ENCODE measurements around the gene SYNM.

Gene SYNM

GRCh38 chr15:99125061-99125891 is 20.4 kb downstream of the SYNM start:
- DNase-seq: no peak

GRCh38 chr15:99126131-99126588 is 21.3 kb downstream of the SYNM start:
- no peak for DNase-seq

- DNase-seq: no peak
These were observed 22.1 kb downstream of the SYNM start for GRCh38 chr15:99126930-99127329.

- DNase-seq: no peak
These were observed 22.9 kb downstream of the SYNM start for GRCh38 chr15:99127773-99128172.

- no peak for DNase-seq
These were observed 23.5 kb downstream of the SYNM start for GRCh38 chr15:99128411-99128810.

- DNase-seq: no peak
These were observed 24.8 kb downstream of the SYNM start for GRCh38 chr15:99129644-99130043.

- DNase-seq: no peak
These were observed 25.4 kb downstream of the SYNM start for GRCh38 chr15:99130314-99130713.

- no peak for DNase-seq
These were observed 26.0 kb downstream of the SYNM start for GRCh38 chr15:99130765-99131440.

GRCh38 chr15:99131441-99132023 is 26.7 kb downstream of the SYNM start:
- no peak for DNase-seq

GRCh38 chr15:99132122-99132521 is 27.2 kb downstream of the SYNM start:
- no peak for DNase-seq

GRCh38 chr15:99132634-99133287 is 27.9 kb downstream of the SYNM start:
- no peak for DNase-seq

- no peak for DNase-seq
These were observed 29.5 kb downstream of the SYNM start for GRCh38 chr15:99134317-99134821.

- DNase-seq: no peak
These were observed 30.3 kb downstream of the SYNM start for GRCh38 chr15:99135194-99135593.

- DNase-seq: no peak
These were observed 32.2 kb downstream of the SYNM start for GRCh38 chr15:99137111-99137546.

GRCh38 chr15:99137877-99138276 is 33.0 kb downstream of the SYNM start:
- DNase-seq: no peak

- no peak for DNase-seq
These were observed 33.7 kb downstream of the SYNM start for GRCh38 chr15:99138491-99138982.

- no peak for DNase-seq
These were observed 34.4 kb downstream of the SYNM start for GRCh38 chr15:99139276-99139675.

- no peak for DNase-seq
These were observed 35.7 kb downstream of the SYNM start for GRCh38 chr15:99140590-99140989.

GRCh38 chr15:99141943-99142342 is 37.1 kb downstream of the SYNM start:
- no peak for DNase-seq

GRCh38 chr15:99142562-99142961 is 37.7 kb downstream of the SYNM start:
- DNase-seq: no peak

GRCh38 chr15:99143242-99143641 is 38.4 kb downstream of the SYNM start:
- DNase-seq: no peak

GRCh38 chr15:99143655-99144610 is 39.1 kb downstream of the SYNM start:
- DNase-seq: no peak
